Osteoblast (primary cell): ENCODE measurements around the gene ERI2. TPM values are rescaled to one million over a fixed set of nuclear protein-coding genes. Genes with fewer than 3 reads are reported as not detected.

Experiments used
- DNase-seq: peaks from one replicate; pipeline ENCODE4 v3.0.0; 2011; ENCODE audit warnings: low spot score, mixed read lengths; ENCODE audit not compliant: insufficient read length; ENCODE audit errors: missing footprints
- H2AFZ ChIP-seq: 2 replicates; pipeline ENCODE4 v1.6.0; 2011; ENCODE audit warnings: mild to moderate bottlenecking, low read length
- H3K27ac ChIP-seq: 2 replicates; pipeline ENCODE4 v1.5.1; 2011; ENCODE audit warnings: mild to moderate bottlenecking, low read depth, low read length, moderate library complexity
- H3K27me3 ChIP-seq: 2 replicates; pipeline ENCODE4 v1.6.0; 2012; ENCODE audit warnings: mild to moderate bottlenecking, control low read depth, inconsistent platforms, low read length, moderate library complexity; ENCODE audit not compliant: insufficient read depth
- H3K36me3 ChIP-seq: 2 replicates; pipeline ENCODE4 v1.5.1; 2011; ENCODE audit warnings: mild to moderate bottlenecking, low read length, control low read depth, moderate library complexity; ENCODE audit not compliant: insufficient read depth
- H3K4me1 ChIP-seq: 2 replicates; pipeline ENCODE4 v1.5.1; 2011; ENCODE audit warnings: mild to moderate bottlenecking, low read length, control low read depth, moderate library complexity; ENCODE audit not compliant: insufficient read depth
- H3K4me2 ChIP-seq: 2 replicates; pipeline ENCODE4 v1.6.0; 2011; ENCODE audit warnings: mild to moderate bottlenecking, low read length; ENCODE audit not compliant: insufficient read depth
- H3K4me3 ChIP-seq: fragments of 200-600 bp; sonication (generic); 3 replicates; pipeline ENCODE4 v1.5.1; 2012; ENCODE audit warnings: mild to moderate bottlenecking, low read length, inconsistent platforms; ENCODE audit not compliant: insufficient read depth
- H3K79me2 ChIP-seq: 2 replicates; pipeline ENCODE4 v1.6.0; 2012; ENCODE audit warnings: mild to moderate bottlenecking, low read length, control low read depth, inconsistent platforms; ENCODE audit not compliant: insufficient read depth
- H3K9me3 ChIP-seq: 2 replicates; pipeline ENCODE4 v1.5.1; 2011; ENCODE audit warnings: low read depth, low read length, control low read depth
- H4K20me1 ChIP-seq: 2 replicates; pipeline ENCODE4 v1.6.0; 2012; ENCODE audit warnings: mild to moderate bottlenecking, low read length, control low read depth; ENCODE audit not compliant: insufficient read depth
- total RNA-seq: library from RNA; depleted of rRNA; stranded (reverse); fragments of >200 nt; gene quantifications from 2 replicates; pipeline ENCODE4 v1.2.3, GENCODE V29; 2012
- TF ChIP-seq, protein P1 (sequence below): IDR thresholded peaks from 2 replicates; pipeline ENCODE4 v1.5.1; 2011; ENCODE audit warnings: mild to moderate bottlenecking, low read depth, low read length, moderate library complexity; ENCODE audit errors: extremely low read depth

ERI2 gene, protein sequence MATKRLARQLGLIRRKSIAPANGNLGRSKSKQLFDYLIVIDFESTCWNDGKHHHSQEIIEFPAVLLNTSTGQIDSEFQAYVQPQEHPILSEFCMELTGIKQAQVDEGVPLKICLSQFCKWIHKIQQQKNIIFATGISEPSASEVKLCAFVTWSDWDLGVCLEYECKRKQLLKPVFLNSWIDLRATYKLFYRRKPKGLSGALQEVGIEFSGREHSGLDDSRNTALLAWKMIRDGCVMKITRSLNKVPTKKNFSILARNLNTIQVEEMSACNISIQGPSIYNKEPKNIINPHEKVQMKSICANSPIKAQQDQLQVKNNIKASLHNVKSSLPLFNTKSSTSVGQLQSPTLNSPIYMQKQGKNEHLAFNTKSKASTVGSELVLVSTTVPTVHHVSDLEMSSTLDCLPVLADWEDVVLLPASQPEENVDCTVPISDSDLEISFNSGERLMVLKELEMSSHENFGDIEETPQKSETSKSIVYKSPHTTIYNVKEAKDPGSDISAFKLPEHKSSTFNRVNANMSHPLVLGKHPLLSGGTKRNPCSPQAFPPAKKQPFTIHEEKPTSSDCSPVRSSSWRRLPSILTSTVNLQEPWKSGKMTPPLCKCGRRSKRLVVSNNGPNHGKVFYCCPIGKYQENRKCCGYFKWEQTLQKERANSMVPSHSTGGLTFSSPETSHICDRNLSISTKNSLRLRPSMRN
- total RNA-seq = 20.6 and 21.0 TPM in 2 replicates

DNA sequence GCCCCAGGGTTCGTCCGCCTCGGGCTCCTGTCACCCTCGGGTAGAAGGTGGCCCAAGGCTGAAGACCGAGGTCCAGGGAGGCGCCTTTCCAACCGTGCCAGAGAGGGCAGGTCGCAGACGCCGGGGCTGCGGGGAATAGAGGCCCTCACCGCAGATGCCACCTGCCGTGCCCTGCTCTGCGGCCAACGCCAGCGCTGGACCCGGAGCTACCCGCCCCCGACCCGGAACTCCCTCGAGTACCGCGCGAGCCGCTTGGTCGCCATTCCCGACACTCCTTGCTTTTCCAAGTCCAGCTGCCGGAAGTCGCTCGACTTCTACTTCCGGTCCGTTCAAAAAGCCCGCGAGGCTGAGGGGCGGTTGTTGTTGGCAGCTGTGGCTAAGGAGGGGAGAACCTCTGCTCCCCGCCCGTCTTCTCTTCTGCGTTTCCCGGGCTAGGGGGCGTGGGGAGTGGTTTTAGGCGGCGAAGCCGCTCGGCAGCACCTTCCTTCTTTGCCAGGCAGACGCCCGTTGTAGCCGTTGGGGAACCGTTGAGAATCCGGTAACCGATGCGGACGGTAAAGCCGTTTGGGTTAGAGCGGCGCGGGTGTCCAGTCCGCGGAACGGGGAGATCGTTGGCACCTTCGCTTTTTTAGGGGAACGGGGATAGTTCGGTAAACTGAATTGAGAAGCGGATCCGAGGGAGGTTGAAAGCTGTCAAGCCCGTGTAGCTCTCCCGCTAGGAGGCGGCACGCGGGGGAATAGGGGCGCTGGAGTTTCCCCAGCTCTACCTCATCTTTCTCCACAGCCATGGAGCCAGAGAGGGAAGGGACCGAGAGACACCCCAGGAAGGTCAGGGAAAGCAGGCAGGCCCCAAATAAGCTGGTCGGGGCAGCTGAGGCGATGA is at the start of gene ERI2, which contains the start of gene REXO5:
ERI2 (minus strand) TSS at position 305 of the 883 bp plus-strand sequence; CDS start at position 263, 42 bp downstream.
REXO5 (plus strand) TSS at position 360 of the 883 bp plus-strand sequence; CDS start at position 787, 427 bp downstream.
- TF ChIP-seq, protein P1, sequence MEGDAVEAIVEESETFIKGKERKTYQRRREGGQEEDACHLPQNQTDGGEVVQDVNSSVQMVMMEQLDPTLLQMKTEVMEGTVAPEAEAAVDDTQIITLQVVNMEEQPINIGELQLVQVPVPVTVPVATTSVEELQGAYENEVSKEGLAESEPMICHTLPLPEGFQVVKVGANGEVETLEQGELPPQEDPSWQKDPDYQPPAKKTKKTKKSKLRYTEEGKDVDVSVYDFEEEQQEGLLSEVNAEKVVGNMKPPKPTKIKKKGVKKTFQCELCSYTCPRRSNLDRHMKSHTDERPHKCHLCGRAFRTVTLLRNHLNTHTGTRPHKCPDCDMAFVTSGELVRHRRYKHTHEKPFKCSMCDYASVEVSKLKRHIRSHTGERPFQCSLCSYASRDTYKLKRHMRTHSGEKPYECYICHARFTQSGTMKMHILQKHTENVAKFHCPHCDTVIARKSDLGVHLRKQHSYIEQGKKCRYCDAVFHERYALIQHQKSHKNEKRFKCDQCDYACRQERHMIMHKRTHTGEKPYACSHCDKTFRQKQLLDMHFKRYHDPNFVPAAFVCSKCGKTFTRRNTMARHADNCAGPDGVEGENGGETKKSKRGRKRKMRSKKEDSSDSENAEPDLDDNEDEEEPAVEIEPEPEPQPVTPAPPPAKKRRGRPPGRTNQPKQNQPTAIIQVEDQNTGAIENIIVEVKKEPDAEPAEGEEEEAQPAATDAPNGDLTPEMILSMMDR = peak; percentile 57
- Histone ChIP-seq H3K36me3 (peaks cover 1% of the 10 kb centered on the region), H3K27ac (peak within 1 kb of the TSS; percentile 67), H3K4me3 (peak within 1 kb of the TSS; percentile 86), H3K4me1 (peaks cover 19% of the 10 kb centered on the region), H3K27me3 (no peaks in the 10 kb centered on the region), H4K20me1 (no peaks in the 10 kb centered on the region), H3K9me3 (no peaks in the 10 kb centered on the region), H2AFZ (peak within 1 kb of the TSS; percentile 100), H3K4me2 (peak within 1 kb of the TSS; percentile 96), H3K79me2 (peaks cover 15% of the 10 kb centered on the region)
- DNase-seq = peak; percentile 96

DNA sequence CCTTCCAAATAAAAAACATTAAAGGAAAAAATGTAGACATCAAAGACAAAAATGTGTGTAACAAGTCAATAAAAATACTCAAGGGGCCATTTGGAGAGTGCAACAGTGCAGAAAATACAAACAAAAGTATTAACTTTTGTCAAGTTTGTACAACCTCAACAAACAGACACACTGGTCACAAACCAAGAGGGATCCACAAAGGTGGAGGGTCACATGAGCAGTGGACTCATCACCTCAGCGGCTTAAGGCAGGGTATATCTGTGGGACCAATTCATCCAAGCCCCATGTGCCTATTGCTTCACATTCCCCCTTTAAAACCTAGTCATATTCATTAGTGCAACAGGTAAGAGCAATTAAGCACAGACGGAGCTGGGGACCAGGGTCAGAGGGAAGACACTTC is 48.7 kb upstream of the ERI2 start:
- Histone ChIP-seq H3K27me3 (no peaks in the 10 kb centered on the region), H3K4me1 (peaks cover 39% of the 10 kb centered on the region), H2AFZ (no peak overlapping the region), H3K36me3 (peaks cover 34% of the 10 kb centered on the region), H3K79me2 (peaks cover 44% of the 10 kb centered on the region), H3K9me3 (no peaks in the 10 kb centered on the region), H3K27ac (no peak overlapping the region), H3K4me2 (no peak overlapping the region), H4K20me1 (no peaks in the 10 kb centered on the region), H3K4me3 (no peak overlapping the region)
- TF ChIP-seq, protein P1 = no peak
- no peak for DNase-seq

DNA sequence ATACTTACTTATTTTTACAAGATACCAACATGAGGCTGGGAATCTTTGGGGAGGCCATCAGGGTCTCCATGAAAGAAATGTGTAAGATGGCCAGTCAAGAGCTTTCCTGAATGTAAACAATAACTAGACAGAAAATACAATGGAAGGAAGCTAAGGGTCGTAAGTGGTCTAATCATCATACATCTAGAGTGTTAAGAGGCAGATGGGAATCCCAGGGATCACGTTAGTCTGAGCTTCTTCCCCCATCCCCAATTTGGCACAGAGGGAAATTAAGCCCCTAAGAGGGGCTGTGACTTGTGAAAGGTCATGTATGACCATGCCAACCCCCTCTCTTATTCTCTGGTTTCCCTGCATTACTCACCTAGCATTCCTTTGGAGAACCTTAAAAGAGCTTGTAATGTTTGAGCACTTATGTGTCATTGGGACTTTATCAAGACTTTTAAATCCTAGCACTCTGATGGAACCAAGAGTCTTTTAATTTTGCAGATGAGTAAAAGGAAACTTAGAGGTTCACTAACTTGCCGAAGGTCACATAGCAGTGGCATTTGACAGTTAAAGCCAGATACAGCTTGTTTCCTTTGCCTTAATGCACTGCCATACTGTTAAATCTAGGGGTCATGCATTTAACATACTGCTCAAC is 47.8 kb upstream of the ERI2 start:
- Histone ChIP-seq H3K79me2 (peaks cover 38% of the 10 kb centered on the region), H3K4me3 (no peak overlapping the region), H3K4me2 (no peak overlapping the region), H4K20me1 (no peaks in the 10 kb centered on the region), H2AFZ (no peak overlapping the region), H3K9me3 (no peaks in the 10 kb centered on the region), H3K27me3 (no peaks in the 10 kb centered on the region), H3K27ac (peak overlapping the region; percentile 44), H3K4me1 (peaks cover 44% of the 10 kb centered on the region), H3K36me3 (peaks cover 33% of the 10 kb centered on the region)
- DNase-seq = no peak
- TF ChIP-seq, protein P1 = no peak
